ENCODE data around the gene KEAP1.

GRCh38 chr19:10462557-10462956, 40.6 kb downstream of the KEAP1 start:
- no peak for TF ChIP-seq CTCF (IDR thresholded peaks at IDR 0.05)
- TF ChIP-seq POLR2AphosphoS5 (IDR thresholded peaks at IDR 0.05; ENCODE audit: low read depth, low read length) = no peak
- no peak for TF ChIP-seq REST (IDR thresholded peaks at IDR 0.05; ENCODE audit: insufficient read depth in 1 of 2, low read depth in 2 of 2, low read length in 1 of 2)
- TF ChIP-seq SIN3A (IDR thresholded peaks at IDR 0.05; ENCODE audit: borderline replicate concordance, insufficient read depth, low read depth, low read length) = no peak
